GM18867 (cell line): ENCODE measurements around the gene CPM.
A peak's percentile ranks its signal among the peaks of the same experiment; 100 is the strongest.

Experiments used
- ATAC-seq: cut with Tn5 transposase; IDR thresholded peaks from one replicate; pipeline ENCODE4 v1.9.1; 2021; ENCODE audit warnings: mild to moderate bottlenecking, moderate library complexity; ENCODE audit not compliant: unreplicated experiment

The CPM gene

GRCh38 chr12:68957273-68957672, 24.3 kb upstream of the CPM start:
- no peak for ATAC-seq

DNA sequence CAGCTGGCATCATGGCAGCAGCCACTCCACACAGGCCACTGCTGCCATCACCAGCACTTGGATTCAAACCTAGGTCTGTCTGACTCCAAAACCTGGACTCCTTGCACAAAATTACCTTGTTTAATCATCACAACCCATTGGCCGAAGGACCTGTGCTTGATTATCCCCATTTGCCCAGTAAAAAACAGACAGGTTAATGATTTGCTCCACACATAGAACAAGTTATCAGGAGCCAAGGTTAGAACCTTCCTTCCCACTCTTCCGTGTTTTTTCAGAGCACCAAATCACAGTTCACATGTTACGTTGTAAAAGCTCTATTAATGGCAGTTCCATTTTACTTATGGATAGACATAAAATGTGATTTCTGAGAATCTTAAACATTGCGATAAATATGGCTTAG, 23.5 kb upstream of the CPM start:
- ATAC-seq = no peak

- no peak for ATAC-seq
These were observed 21.8 kb upstream of the CPM start for GRCh38 chr12:68954811-68955210.

DNA sequence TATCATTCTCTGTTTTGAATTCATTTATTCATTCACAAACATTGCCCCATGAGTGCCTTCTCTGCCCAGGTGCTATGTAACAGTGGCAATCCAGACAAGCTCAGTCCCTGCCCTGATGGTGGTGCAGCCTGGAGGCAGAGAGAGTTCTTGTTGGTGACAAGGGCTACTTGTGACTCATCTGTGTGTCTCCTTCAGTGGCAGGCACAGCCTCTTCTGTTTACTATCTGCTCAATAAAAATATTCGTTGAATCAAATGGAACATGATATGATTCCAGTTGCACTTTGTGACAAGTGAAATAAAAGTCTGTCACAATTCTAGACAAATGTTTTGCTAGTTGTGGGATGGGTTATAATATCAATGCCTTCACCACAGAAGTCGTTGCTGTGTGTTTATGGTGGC, 20.6 kb upstream of the CPM start:
- ATAC-seq = no peak

GRCh38 chr12:68951652-68952051, 18.7 kb upstream of the CPM start:
- ATAC-seq = no peak

- ATAC-seq = no peak
These were observed 17.5 kb upstream of the CPM start for GRCh38 chr12:68950511-68950910.

- no peak for ATAC-seq
These were observed 12.3 kb upstream of the CPM start for GRCh38 chr12:68945255-68945654.

- no peak for ATAC-seq
These were observed 11.5 kb upstream of the CPM start for GRCh38 chr12:68944296-68945076.

DNA sequence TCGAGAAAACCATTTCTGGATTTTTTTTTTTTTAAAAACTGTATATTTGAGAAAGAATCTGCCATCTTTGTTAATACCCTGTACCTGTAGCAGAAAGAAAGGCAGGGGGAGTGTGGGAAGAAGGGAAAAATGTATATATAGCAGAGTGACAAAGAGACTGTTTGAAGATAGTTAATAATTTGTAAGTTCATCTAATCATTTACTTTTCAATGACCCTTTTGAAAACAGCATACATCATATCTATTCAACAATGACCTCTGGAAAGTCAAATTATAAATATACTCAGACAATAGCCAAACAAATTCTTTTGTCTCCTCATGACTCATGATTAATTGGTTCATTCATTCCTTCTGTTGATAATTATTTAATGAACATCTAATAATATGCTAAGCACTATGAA, 10.9 kb upstream of the CPM start:
- ATAC-seq = no peak

DNA sequence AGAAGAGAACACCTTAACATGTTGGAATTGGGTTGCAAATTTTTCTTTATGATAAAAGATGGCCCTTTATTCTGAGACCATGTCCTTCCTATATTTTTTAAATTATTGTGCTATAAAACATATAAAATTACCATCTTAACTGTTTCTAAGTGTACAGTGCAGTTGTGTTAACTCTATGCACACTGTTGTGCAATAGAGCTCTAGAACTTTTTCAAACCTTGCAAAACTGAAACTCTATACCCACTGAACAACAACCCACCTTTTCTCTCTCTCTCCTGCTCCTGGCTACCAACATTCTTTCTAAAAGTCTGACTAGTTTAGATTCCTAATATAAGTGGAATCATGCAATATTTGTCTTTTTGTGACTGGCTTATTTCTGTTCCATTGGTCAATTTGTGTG, 7.8 kb upstream of the CPM start:
- ATAC-seq = no peak

DNA sequence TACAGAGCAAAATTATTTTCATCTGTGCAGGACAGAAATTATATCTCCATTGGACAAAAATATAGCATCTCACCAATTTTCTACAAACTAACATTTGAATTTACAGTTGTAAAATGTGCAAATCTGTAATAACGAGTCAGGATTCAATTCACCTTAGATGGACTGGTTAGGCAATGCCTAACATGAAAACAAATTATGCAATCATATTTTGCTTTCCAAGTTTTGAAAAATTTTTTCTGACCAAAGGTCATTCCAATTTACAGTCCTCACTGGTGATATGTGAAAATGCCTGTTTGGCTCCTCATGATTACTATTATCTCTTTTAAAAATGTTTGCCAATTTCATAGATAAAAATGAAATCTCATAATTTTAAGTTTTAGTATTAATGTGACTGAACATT, 6.5 kb upstream of the CPM start:
- ATAC-seq = no peak

DNA sequence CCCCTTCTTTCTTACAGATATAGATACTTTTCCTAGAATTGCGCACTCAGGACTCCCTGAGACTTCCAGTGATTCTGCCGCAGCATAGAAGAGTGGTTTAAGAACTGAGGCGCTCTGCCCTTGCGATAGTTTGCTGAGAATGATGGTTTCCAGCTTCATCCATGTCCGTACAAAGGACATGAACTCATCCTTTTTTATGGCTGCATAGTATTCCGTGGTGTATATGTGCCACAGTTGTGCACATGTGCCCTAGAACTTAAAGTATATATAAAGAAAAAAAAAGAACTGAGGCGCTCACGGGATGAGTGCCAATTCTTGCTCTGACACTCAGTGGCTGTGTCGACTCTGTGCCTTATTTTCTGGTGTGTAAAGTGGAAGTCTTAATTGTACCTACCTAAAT, 1.4 kb upstream of the CPM start:
- no peak for ATAC-seq

- ATAC-seq = peak; percentile 35
These were observed 627 bp downstream of the CPM start for GRCh38 chr12:68932128-68932960.

- ATAC-seq = no peak
These were observed 2.8 kb downstream of the CPM start for GRCh38 chr12:68930178-68930577.

- ATAC-seq = no peak
These were observed 8.4 kb downstream of the CPM start for GRCh38 chr12:68924546-68924945.

- ATAC-seq = no peak
These were observed 13.3 kb downstream of the CPM start for GRCh38 chr12:68919581-68920239.

DNA sequence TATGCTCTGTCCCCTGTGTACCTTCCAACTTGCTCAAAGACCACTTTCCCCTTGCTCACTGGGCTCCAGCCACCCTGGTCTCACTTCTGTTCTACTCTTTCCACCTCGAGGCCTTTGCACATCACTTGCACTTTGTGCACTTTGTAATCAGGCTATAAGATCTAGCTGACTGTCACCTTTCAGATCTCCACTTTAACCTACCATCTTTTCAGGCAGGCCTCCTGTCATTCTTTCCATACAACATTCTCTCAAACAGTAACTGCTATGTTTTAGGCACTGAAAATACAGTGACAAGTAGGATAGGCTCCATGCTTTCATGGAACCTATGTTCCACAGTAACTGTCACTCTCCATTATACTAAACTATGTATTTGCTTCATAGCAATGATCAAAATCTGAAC, 14.0 kb downstream of the CPM start:
- no peak for ATAC-seq

DNA sequence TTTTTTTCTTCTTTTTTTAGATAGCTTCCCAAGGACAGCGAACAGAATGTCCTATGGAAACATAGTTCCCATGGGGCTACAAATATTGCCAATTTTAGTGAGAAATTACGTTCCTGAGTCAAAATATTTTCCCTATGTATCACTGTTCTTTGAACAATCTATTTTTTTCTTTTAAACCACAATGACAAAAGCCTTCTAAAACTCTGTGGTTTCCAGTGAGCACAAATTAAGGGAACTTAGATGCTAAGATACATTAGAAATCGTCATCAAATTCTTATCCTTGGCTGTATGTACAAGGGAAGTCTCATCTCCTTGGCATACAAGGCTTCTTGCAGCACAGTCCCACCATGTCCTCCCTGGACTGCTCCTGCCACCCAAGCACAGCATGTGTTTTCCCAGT, 17.9 kb downstream of the CPM start:
- no peak for ATAC-seq

GRCh38 chr12:68913682-68914081, 19.3 kb downstream of the CPM start:
- ATAC-seq = no peak

DNA sequence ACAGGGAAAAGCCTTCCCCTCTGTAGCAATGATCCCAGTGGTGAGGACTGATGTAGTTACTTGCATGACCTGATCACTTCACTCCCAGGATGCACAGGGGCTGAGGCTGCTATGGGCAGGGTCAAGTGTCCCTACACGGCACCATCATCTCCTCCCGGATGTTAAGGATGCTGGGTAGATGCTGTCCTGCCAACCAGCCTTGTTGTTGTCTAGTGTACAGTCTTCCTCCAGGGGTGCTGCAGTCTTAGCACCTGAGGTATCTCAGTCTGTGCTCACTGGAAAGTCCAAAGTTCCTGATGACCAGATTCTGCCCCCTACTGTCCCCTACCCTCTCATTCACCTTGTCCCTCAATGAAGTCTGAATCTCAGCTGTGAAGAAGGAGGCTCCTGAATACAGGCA, 20.1 kb downstream of the CPM start:
- no peak for ATAC-seq

DNA sequence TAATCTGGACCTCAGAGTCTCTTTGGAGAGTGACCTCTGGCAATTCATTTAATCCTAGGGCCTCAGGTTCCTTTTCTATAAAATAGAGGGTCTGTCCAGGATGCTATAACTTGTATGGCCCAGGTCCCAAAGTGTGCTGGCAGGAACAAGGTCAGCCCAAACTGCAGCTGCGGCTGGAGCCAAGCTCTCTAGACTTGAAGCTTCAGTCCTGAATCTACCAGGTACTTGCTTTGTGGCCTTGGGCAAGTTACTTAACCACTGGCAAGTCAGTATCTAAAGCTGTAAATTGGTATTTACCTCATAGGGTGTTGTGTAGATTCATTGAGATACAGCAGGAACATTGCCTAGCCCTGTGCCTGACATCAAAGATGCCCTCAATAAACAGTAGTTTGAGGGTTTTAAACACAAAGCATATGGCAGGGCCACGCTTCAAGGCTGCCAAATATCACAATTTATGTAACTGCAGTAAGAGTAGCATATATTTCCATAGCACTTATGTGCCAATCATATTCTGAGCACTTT, 21.7 kb downstream of the CPM start:
- ATAC-seq = no peak

GRCh38 chr12:68910128-68910527, 22.8 kb downstream of the CPM start:
- no peak for ATAC-seq
